Activated naive CD8-positive, alpha-beta T cell treated with anti-CD3 and anti-CD28 coated beads for 36 hours (primary cell): ENCODE data around the gene GLRX5. TPM values are rescaled to one million over a fixed set of nuclear protein-coding genes. Genes with fewer than 3 reads are reported as not detected.

Source experiments
- DNase-seq: peaks from one replicate; pipeline ENCODE4 v3.0.0; 2021
- H3K27ac Mint-ChIP-seq: one replicate; pipeline ENCODE4 v1.8.0; 2022; ENCODE audit warnings: mild to moderate bottlenecking, moderate library complexity, mixed read lengths
- H3K27me3 Mint-ChIP-seq: one replicate; pipeline ENCODE4 v1.8.0; 2022; ENCODE audit warnings: mild to moderate bottlenecking, mixed read lengths
- H3K36me3 Mint-ChIP-seq: one replicate; pipeline ENCODE4 v1.8.0; 2021; ENCODE audit warnings: mild to moderate bottlenecking, mixed read lengths
- H3K4me1 Mint-ChIP-seq: one replicate; pipeline ENCODE4 v1.8.0; 2021; ENCODE audit warnings: mixed read lengths
- H3K4me3 Mint-ChIP-seq: one replicate; pipeline ENCODE4 v1.8.0; 2022; ENCODE audit warnings: mild to moderate bottlenecking, moderate library complexity, mixed read lengths
- H3K9me3 Mint-ChIP-seq: one replicate; pipeline ENCODE4 v1.8.0; 2022; ENCODE audit warnings: mixed read lengths
- total RNA-seq, 2 experiments: library from RNA; stranded (reverse); gene quantifications; one replicate each; pipeline ENCODE4 v1.2.3, GENCODE V29; 2021

Gene GLRX5
- total RNA-seq, 2 experiments from 2014 or later: 57.9 to 60.7 TPM

DNA sequence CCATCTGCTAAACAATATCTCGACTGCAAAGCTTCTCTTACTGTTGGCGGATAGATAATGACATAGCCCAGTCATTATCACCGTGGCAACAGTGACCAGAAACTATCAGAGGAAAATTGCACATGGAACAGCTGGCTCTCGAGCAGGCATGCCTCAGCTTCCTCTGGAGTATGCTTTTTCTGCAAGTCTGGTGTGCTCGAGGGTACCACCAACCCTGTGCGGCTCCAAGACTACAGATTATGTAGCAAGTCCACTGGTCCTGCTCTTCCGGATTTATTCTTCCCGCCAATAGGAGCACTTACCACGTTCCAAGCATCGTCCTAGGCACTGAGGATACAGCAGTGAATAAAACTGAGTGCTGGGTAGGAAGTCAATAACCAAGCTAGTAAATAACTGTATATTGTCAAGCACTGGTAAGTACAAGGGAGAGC, 1.4 kb upstream of the GLRX5 start:
- DNase-seq: no peak
- Mint-ChIP-seq H3K27me3 (no peaks in the 10 kb centered on the region), H3K4me1 (peaks cover 53% of the 10 kb centered on the region), H3K4me3 (peak overlapping the region; percentile 98), H3K27ac (peak overlapping the region; percentile 97), H3K36me3 (peaks cover 39% of the 10 kb centered on the region), H3K9me3 (no peaks in the 10 kb centered on the region)

DNA sequence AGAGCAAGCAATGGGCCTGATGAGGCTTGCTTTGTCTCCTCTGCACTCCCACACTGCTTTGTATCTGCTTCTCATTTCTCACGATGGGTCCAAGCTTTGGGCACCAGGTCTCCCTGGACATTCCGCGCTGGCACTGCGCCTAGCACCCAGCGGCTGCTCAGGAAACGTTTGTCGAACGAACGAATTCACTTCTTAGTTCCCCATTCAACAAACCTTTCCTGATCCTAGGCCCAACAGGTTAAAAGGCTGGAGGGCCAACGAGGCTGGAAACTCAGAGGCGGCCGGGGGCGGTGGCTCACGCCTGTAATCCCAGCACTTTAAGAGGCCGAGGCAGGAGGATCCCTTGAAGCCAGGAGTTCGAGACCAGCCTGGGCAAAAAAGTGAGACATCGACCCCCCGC, 1.0 kb upstream of the GLRX5 start:
- Mint-ChIP-seq H3K27ac (peak overlapping the region; percentile 97), H3K9me3 (no peaks in the 10 kb centered on the region), H3K36me3 (peaks cover 39% of the 10 kb centered on the region), H3K27me3 (no peaks in the 10 kb centered on the region), H3K4me1 (peaks cover 57% of the 10 kb centered on the region), H3K4me3 (peak overlapping the region; percentile 98)
- DNase-seq: no peak

DNA sequence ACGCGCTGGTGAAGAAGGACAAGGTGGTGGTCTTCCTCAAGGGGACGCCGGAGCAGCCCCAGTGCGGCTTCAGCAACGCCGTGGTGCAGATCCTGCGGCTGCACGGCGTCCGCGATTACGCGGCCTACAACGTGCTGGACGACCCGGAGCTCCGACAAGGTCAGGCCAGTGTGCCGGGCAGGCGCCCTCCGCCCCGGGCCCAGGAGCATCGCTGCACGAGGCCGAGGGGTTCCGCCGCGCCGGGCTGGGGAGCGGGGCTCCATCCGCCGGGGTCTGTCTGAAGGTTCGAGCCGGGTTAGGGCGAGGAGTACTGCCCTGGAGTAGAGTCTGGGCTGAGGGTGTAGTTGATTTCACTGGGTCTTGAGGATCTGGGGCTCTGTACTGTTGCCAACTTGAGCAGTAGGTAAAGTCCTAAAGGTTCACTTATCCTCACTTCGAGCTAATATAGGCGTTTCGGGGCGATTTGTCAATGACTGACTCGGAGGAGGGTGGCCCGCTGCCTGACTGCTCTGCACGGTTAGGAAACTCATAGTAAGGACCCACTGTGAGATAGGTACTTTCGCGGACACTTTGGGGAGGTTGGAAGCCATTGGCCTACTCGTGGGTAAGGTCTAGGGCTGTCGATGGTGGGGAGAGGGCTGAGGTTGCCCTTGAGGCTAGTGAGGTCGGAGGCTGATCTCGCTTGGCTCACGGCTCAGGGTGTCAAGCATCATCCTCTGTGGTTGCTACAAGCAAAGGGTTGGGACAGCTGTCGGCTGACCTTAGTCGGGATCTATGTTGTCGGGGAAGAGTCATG, 574 bp downstream of the GLRX5 start:
- H3K4me1 Mint-ChIP-seq: peaks cover 60% of the 10 kb centered on the region
- H3K9me3 Mint-ChIP-seq: no peaks in the 10 kb centered on the region
- H3K4me3 Mint-ChIP-seq: peak overlapping the region; percentile 98
- peaks cover 33% of the 10 kb centered on the region for H3K36me3 Mint-ChIP-seq
- H3K27me3 Mint-ChIP-seq: no peaks in the 10 kb centered on the region
- DNase-seq: no peak
- H3K27ac Mint-ChIP-seq: peak overlapping the region; percentile 89

DNA sequence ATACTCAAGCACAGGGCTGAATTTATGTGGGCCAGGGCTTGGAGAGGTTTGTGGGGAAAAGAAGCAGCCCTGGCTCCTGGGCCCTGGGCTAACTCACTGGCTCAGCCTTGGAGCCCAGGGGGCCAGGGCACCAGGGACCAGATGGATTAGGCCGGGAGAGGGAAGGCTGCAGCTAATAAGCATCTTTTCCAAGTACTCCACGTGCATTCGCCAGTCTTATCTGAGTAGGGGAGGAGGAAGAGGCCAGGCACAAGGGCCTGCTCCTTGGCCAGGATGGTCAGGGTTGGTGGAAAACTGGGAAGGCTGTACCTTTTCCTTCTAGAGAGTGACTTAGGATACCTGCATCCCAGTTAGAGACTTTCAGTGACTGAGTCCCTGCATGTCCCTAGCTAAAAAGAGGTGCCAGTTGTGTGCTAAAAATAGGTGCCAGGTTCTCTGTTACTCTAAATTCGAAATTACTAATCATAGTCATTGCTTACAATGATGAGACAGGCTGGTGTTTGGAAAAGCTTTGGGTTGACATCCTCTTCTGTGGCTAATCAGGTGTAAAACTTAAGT, 1.3 kb downstream of the GLRX5 start:
- Mint-ChIP-seq H3K27me3 (no peaks in the 10 kb centered on the region), H3K27ac (peak overlapping the region; percentile 89), H3K4me3 (peak overlapping the region; percentile 98), H3K9me3 (no peaks in the 10 kb centered on the region), H3K36me3 (peaks cover 29% of the 10 kb centered on the region), H3K4me1 (peaks cover 58% of the 10 kb centered on the region)
- no peak for DNase-seq

DNA sequence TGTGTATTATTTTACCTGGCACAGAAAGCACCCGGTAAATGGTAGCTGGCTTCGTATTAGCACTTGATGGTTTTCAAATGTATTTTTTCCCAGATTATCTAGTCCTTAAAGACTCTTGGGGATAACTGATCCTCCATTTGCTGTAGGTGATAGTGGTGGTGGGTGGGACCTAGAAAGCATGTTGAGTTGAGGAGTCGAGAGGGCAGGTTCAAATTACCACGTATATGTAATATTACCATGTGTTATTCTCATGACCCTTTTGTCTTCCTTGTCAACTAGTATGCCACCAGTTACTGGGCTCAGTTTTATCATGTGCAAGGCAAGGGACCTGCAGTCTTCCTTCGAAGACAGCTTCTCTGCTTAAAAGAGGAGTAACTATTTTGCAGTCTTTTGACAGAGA, 1.8 kb downstream of the GLRX5 start:
- Mint-ChIP-seq H3K27me3 (no peaks in the 10 kb centered on the region), H3K27ac (no peak overlapping the region), H3K4me1 (peaks cover 57% of the 10 kb centered on the region), H3K9me3 (no peaks in the 10 kb centered on the region), H3K4me3 (peak overlapping the region; percentile 98), H3K36me3 (peaks cover 27% of the 10 kb centered on the region)
- DNase-seq: no peak

DNA sequence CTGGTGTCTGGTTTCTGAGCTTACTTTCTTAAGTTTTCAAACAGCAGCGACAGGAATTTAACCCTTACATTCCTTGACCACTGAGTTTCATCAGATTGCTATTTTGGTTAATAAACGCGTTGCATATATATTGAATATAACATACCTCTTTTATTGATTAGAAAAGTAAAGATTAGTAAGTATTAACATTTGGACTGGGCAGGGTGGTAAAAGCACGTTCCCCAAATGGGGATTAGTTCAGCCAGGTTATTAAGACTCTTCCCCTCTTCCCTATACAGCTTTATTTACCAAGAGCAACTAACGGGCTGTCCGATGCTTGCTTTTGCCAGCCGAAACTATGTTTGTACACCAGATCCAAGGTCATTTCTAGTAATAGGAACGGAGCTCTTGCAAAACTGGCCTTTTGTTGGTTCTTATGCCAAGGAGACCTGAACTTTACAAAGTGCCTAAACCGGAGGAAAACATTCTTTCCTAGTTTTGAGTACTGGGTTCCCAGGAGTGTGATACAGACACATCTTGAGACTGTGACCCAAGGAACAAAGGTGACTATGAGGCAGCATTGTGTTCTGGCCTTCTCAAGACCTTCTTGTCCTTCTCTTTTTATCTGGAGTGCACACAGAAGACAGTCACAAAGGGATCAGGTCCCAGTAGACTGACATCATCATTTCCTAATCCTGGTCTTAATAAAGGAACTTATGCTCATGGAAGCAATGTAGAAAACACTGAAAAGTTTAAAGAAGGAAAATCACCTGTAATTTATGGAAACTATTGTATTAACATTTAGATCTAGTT, 2.6 kb downstream of the GLRX5 start:
- DNase-seq: no peak
- no peaks in the 10 kb centered on the region for H3K27me3 Mint-ChIP-seq
- no peak overlapping the region for H3K27ac Mint-ChIP-seq
- peaks cover 21% of the 10 kb centered on the region for H3K36me3 Mint-ChIP-seq
- peaks cover 53% of the 10 kb centered on the region for H3K4me1 Mint-ChIP-seq
- H3K4me3 Mint-ChIP-seq: peak overlapping the region; percentile 98
- H3K9me3 Mint-ChIP-seq: no peaks in the 10 kb centered on the region

DNA sequence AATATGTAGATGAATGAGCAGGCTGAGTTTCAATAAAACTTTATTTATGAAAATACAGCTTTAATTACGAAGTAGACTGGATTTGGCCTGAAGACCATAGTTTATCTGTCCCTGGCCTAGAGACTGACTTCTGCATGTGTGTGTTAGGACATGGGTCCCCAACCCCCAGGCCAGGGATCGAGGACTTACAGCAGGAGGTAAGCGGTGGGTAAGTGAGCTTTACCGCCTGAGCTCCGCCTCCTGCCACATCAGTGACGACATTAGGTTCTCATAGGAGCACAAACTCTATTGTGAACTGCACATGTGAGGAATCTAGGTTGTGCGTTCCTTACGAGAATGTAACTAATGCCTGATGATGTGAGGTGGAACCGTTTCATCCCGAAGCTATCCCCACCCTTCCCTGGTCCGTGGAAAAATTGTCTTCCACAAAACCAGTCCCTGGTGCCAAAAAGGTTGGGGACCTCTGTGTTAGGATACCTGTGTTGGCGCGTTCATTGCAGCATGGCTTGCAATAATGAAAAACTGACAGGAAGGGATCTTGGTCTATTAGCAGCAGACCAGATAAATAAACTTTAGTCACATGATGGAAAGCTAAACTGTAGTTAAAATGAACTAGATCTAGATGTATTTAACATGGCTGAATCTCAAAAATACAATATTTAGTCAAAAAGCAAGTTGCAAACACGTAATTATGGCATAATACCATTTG, 4.1 kb downstream of the GLRX5 start:
- H3K4me3 Mint-ChIP-seq: no peak overlapping the region
- H3K27ac Mint-ChIP-seq: no peak overlapping the region
- DNase-seq: no peak
- no peaks in the 10 kb centered on the region for H3K9me3 Mint-ChIP-seq
- no peaks in the 10 kb centered on the region for H3K27me3 Mint-ChIP-seq
- peaks cover 6% of the 10 kb centered on the region for H3K36me3 Mint-ChIP-seq
- H3K4me1 Mint-ChIP-seq: peaks cover 51% of the 10 kb centered on the region

DNA sequence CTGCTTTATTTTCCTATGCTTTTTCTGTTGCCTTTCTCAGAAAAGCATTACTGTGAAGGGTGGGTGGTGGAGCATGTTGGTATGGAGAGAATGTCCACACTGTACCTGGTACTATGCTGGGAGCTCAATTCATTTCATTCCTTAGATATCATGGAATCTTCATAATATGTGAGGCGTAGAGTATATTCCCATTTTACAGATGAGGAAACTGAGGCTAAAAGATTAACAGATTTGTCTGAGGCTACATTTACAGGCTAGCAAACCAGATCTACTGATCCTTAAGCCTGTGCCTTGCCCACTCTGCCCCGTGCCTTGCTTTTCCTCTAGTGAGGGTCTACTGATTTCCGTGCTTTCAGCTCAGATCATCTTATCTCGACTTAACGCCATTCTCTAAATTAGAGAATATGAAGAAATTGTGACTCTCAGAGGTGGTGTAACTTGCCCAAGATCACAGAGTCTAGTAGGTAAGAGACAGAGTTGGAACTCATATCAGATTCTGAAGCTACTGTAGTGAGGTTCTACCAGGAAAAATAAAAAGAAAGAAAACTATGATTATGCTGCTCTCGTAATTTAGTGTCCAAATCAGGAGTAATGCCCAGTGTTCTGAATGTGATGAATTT, 5.5 kb downstream of the GLRX5 start:
- Mint-ChIP-seq H3K36me3 (peaks cover 14% of the 10 kb centered on the region), H3K4me3 (no peak overlapping the region), H3K9me3 (no peaks in the 10 kb centered on the region), H3K4me1 (peaks cover 51% of the 10 kb centered on the region), H3K27me3 (no peaks in the 10 kb centered on the region), H3K27ac (no peak overlapping the region)
- no peak for DNase-seq

DNA sequence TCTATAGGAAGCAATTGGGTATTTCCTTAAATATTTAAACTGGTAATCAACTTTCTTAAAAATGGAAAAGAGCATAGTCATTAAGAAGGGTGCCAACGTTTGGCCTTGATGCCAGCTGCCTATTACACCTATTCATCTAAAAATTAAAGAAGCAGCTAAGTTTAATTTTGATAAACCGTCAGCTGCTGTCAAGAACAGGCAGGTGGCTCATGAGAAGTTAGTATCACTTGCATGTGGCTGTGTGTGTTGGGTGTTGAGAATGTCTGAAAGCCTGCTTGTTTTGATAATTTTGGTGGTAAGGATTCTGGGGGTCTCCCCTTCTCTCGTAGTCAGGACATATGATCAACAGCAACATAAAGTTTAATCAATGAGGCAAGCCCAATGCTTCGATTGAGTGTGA, 6.5 kb downstream of the GLRX5 start:
- Mint-ChIP-seq H3K27ac (no peak overlapping the region), H3K27me3 (no peaks in the 10 kb centered on the region), H3K4me1 (peaks cover 51% of the 10 kb centered on the region), H3K4me3 (no peak overlapping the region), H3K9me3 (no peaks in the 10 kb centered on the region), H3K36me3 (peaks cover 11% of the 10 kb centered on the region)
- no peak for DNase-seq

DNA sequence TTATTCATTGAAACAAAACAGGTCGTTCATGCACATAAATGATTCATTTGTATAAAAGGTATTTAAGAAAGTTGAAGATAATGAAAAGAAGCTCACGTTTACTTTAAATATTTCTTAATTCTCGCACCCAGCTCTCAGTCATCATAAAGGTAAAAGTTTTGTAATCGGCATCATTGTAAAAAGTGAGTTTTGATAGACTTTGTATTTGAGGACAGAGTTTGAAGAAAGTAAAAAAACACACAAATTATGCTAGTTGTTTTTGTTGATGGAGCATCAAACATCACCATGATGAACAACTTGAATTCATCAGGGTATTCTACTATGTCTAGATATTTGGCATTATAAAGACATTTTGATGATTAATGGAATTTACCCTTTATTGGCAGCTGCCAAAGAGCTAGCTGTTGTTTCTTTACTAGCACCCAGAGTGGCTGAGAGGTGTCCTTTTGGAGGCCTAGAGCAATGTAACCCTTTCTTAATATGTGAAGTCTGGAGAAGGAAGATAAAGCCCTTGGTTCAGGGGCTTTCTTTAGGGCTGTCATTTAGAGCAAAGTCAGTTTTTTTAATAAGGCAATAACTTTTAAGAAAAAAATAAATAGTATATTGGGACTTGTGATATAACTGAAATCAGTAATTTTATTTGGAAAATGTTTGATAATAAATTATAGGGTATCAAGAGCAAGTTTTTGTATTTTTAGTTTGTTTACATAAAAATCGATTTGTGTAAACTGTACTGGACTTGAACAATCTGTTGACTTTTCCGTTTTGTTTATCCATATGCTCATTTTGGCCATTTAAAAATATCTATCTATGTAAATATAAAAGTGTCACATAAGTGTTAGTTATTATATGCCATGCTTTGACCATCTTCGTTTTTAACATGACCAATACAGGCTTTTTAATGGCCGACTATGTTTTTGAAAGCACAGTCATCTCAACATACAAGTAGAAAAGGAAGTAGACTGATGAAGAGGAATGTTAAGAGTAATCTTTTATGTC, 7.4 kb downstream of the GLRX5 start:
- no peak overlapping the region for H3K27ac Mint-ChIP-seq
- H3K36me3 Mint-ChIP-seq: peaks cover 11% of the 10 kb centered on the region
- peaks cover 44% of the 10 kb centered on the region for H3K4me1 Mint-ChIP-seq

DNA sequence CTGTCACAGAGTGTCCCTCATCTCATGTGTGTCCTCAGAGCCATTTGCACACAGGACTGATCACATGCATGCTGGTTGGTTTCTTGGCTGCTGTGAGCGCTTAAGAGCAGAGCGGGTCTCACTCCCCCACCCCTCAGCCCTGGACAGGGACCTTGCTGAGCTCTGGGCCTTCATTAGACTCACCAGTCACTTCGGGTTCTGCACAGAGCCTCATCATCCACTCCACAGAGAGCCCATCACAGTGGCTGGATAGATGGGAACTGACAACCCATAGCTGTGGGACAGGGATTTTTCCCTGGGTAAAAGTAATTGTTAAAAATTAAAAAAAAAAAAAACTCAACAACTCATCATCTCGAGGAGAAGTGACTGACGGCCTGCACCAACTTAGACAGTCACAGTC, 8.2 kb downstream of the GLRX5 start:
- Mint-ChIP-seq H3K4me1 (peaks cover 38% of the 10 kb centered on the region), H3K27me3 (no peaks in the 10 kb centered on the region), H3K4me3 (no peak overlapping the region), H3K36me3 (peaks cover 11% of the 10 kb centered on the region), H3K9me3 (no peaks in the 10 kb centered on the region), H3K27ac (no peak overlapping the region)
- DNase-seq: no peak

More for the DNA sequence above, 7.4 kb downstream of the GLRX5 start:
- Mint-ChIP-seq H3K9me3 (no peaks in the 10 kb centered on the region), H3K27me3 (no peaks in the 10 kb centered on the region), H3K4me3 (no peak overlapping the region)
- DNase-seq: no peak

DNA sequence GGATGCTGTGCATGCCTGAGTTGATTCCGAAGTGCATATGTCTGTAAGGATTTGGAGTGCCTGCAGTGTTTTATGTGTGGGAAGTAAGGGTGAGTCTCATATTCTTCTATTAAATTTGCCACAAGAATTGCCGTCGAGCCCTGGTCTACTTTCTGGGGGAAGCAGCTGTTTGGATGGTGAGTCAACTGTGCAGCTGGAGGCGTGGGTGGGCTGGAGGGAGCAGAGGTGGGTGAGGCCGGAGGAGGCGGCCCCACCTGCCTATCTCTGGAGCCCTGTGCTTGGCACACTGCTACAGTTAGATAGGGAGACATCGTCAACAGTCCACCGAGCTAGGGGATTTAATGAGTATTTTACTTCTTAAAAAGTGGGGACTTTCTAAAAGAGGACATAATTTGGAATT, 9.7 kb downstream of the GLRX5 start:
- Mint-ChIP-seq H3K4me3 (no peak overlapping the region), H3K27ac (no peak overlapping the region), H3K9me3 (no peaks in the 10 kb centered on the region), H3K36me3 (peaks cover 17% of the 10 kb centered on the region), H3K4me1 (peaks cover 26% of the 10 kb centered on the region), H3K27me3 (no peaks in the 10 kb centered on the region)
- DNase-seq: no peak

DNA sequence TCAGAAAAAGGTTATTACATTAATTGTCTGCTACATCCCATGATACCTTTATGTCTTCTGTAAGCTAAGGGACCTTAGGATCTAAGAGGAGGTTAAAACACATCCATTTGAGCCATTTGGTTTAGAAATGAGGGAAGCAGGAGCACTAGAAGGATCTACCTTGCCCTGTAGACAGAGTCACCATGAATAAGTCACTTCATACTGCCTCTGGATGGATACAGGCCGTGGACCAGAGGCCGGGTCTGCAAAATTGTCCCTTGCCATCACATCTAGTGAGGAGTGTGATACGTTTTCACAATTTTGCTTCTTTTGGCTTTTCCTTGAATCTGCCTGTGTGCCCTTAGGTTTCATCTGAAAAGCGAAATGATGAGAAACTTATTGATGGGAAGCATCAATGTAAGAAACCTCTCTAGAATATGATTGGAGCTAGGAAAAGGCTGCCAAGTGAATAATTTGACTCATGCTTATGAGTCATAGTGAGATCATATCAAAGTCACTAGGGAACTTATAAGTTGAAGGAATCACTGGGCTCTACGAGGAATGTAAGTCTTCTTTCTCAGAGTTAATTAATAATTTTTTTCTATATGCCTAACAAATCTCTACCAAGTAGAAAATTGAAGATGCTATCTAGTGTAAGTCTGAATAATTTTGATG, 10.8 kb downstream of the GLRX5 start:
- no peak for DNase-seq
- no peak overlapping the region for H3K27ac Mint-ChIP-seq

More for the DNA sequence above, 10.8 kb downstream of the GLRX5 start:
- H3K36me3 Mint-ChIP-seq: peaks cover 22% of the 10 kb centered on the region
- no peak overlapping the region for H3K4me3 Mint-ChIP-seq
- H3K4me1 Mint-ChIP-seq: peaks cover 23% of the 10 kb centered on the region
- no peaks in the 10 kb centered on the region for H3K9me3 Mint-ChIP-seq
- H3K27me3 Mint-ChIP-seq: no peaks in the 10 kb centered on the region
